Upper lobe of left lung (tissue), 4 donors: ENCODE measurements around the gene XYLT1.

Source experiments
- POLR2A ChIP-seq, 4 donors: fragments of 450-650 bp; IDR thresholded peaks; one replicate each; pipeline ENCODE4 v1.5.1; 2016 to 2017; ENCODE audit warnings: antibody characterized with exemption in 4 of 4, mild to moderate bottlenecking in 2 of 4
- POLR2AphosphoS5 ChIP-seq, 2 donors: sonication (generic); formaldehyde crosslinking; IDR thresholded peaks; one replicate each; pipeline ENCODE4 v1.5.1; 2017; ENCODE audit warnings: antibody characterized with exemption in 2 of 2
- TF ChIP-seq, protein P1 (sequence below), 6 experiments: fragments of 450-650 bp in 4 of 6; fragments of 200-600 bp in 2 of 6; sonication (generic) in 2 of 6; IDR thresholded peaks; one replicate each; pipeline ENCODE4 v1.5.1; 2016 to 2019; ENCODE audit warnings: antibody characterized with exemption in 6 of 6

DNA sequence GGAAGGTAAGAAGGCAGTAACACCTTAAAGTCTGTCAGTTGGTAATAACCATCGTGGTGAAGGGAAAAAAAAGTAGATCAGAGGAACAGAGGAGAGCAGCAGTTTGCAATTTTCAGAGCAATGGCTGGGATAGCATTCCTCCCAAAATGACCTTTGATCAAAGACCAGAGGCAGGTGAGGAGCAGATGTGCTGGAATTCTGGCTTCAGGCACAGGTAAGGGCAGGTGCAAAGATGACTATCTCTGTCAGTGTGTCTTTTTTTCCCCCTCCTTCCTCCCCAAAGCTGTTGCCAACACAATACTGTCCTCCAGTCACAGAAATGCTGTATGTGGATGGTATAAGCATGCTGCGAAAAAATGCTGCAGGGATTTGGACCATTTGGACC, 166.7 kb downstream of the XYLT1 start:
- no peak for TF ChIP-seq POLR2A (IDR thresholded peaks at IDR 0.05)
- TF ChIP-seq POLR2AphosphoS5 (IDR thresholded peaks at IDR 0.05): no peak
- TF ChIP-seq, protein P1, sequence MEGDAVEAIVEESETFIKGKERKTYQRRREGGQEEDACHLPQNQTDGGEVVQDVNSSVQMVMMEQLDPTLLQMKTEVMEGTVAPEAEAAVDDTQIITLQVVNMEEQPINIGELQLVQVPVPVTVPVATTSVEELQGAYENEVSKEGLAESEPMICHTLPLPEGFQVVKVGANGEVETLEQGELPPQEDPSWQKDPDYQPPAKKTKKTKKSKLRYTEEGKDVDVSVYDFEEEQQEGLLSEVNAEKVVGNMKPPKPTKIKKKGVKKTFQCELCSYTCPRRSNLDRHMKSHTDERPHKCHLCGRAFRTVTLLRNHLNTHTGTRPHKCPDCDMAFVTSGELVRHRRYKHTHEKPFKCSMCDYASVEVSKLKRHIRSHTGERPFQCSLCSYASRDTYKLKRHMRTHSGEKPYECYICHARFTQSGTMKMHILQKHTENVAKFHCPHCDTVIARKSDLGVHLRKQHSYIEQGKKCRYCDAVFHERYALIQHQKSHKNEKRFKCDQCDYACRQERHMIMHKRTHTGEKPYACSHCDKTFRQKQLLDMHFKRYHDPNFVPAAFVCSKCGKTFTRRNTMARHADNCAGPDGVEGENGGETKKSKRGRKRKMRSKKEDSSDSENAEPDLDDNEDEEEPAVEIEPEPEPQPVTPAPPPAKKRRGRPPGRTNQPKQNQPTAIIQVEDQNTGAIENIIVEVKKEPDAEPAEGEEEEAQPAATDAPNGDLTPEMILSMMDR (IDR thresholded peaks at IDR 0.05): no peak
